ENCODE measurements around the gene POMC. TPM values are rescaled to one million over a fixed set of nuclear protein-coding genes. Genes with fewer than 3 reads are reported as not detected.

Gene POMC
- total RNA-seq, 2 experiments from 2014 or later: 4.5 TPM

DNA sequence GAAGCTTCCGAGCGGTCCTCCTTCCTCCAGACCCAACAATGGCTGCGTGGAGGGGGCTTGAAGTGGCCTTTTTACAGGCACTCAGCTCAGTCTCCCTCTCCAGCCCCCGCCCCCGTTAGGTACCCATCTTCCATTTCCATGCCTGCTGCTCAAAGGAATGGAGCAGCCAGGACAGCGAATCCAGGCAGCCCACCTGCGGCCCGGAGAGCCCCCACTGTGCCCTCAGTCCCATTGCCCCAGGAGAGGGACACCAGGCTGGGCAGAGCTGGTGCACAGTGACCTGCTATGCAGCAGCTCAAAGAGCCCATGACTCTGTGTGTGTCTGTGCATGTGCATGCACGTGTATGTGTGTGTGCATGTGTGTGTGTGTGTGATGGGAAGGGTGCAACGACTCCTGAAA is 10.6 kb upstream of the POMC start:
- Histone ChIP-seq H3K27ac (ENCODE audit: low read depth in 1 of 2, low read length in 2 of 2) (no peak overlapping the region), H3K4me1 (ENCODE audit: insufficient read depth, low read length) (no peaks in the 10 kb centered on the region), H3K27me3 (ENCODE audit: control insufficient read depth in 1 of 2, insufficient read depth in 2 of 2, low read length in 2 of 2) (peaks cover 0 to 11% of the 10 kb centered on the region in 2 experiments), H3K36me3 (ENCODE audit: insufficient read depth, low read length) (no peaks in the 10 kb centered on the region), H3K4me3 (ENCODE audit: low read length) (no peak overlapping the region), H3K9me3 (ENCODE audit: control insufficient read depth in 1 of 2, insufficient read depth in 1 of 2, low read length in 2 of 2) (no peaks in the 10 kb centered on the region)
- ATAC-seq (ENCODE audit: poor library complexity) (no peak), DNase-seq (no peak)
- H3K4me3 Mint-ChIP-seq: no peak overlapping the region
- H3K4me1 Mint-ChIP-seq (ENCODE audit: low read depth): no peaks in the 10 kb centered on the region
- H3K27me3 Mint-ChIP-seq: peaks cover 14% of the 10 kb centered on the region
- POLR2A ChIA-PET: no interaction called here
- no peak overlapping the region for H3K27ac Mint-ChIP-seq
- TF ChIP-seq, protein P1, sequence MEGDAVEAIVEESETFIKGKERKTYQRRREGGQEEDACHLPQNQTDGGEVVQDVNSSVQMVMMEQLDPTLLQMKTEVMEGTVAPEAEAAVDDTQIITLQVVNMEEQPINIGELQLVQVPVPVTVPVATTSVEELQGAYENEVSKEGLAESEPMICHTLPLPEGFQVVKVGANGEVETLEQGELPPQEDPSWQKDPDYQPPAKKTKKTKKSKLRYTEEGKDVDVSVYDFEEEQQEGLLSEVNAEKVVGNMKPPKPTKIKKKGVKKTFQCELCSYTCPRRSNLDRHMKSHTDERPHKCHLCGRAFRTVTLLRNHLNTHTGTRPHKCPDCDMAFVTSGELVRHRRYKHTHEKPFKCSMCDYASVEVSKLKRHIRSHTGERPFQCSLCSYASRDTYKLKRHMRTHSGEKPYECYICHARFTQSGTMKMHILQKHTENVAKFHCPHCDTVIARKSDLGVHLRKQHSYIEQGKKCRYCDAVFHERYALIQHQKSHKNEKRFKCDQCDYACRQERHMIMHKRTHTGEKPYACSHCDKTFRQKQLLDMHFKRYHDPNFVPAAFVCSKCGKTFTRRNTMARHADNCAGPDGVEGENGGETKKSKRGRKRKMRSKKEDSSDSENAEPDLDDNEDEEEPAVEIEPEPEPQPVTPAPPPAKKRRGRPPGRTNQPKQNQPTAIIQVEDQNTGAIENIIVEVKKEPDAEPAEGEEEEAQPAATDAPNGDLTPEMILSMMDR (IDR thresholded peaks at IDR 0.05): no peak
- intact Hi-C loops (cut with DNase I, micrococcal nuclease): no loop called here
- CTCF ChIA-PET: no interaction called here
- H3K36me3 Mint-ChIP-seq (ENCODE audit: low read depth): no peaks in the 10 kb centered on the region
- H3K9me3 Mint-ChIP-seq: no peaks in the 10 kb centered on the region

DNA sequence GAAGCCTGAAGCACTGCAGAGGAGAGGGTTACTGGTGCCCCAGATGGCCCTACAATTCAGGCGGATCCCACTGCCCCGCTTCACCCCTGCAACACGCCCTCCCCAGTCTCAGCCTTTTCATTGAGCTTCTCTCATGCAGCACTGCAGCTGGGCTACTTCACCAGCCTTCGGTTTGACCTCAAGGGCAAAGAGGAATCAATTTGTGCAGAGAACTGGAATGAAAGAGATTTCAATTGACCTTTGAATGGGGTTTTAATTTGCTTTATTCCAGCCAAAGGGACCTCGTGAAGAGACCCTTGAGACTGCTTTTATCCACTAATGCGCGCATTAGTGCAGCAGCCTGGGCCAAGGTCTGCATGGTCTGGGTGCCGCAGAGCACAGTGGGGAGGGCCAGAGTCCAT is 8.8 kb upstream of the POMC start:
- Mint-ChIP-seq H3K4me3 (no peak overlapping the region), H3K36me3 (ENCODE audit: low read depth) (no peaks in the 10 kb centered on the region), H3K9me3 (no peaks in the 10 kb centered on the region), H3K27ac (no peak overlapping the region), H3K27me3 (peaks cover 28% of the 10 kb centered on the region), H3K4me1 (ENCODE audit: low read depth) (no peaks in the 10 kb centered on the region)
- Histone ChIP-seq H3K9me3 (ENCODE audit: control insufficient read depth in 1 of 2, insufficient read depth in 1 of 2, low read length in 2 of 2) (no peaks in the 10 kb centered on the region), H3K27me3 (ENCODE audit: control insufficient read depth in 1 of 2, insufficient read depth in 2 of 2, low read length in 2 of 2) (peaks cover 0 to 13% of the 10 kb centered on the region in 2 experiments), H3K4me1 (ENCODE audit: insufficient read depth, low read length) (no peaks in the 10 kb centered on the region), H3K27ac (ENCODE audit: low read depth in 1 of 2, low read length in 2 of 2) (no peak overlapping the region), H3K36me3 (ENCODE audit: insufficient read depth, low read length) (no peaks in the 10 kb centered on the region), H3K4me3 (ENCODE audit: low read length) (no peak overlapping the region)
- POLR2A ChIA-PET: no interaction called here
- DNase-seq (no peak), ATAC-seq (ENCODE audit: poor library complexity) (no peak)
- TF ChIP-seq, protein P1 (IDR thresholded peaks at IDR 0.05): no peak
- intact Hi-C loops (cut with DNase I, micrococcal nuclease): no loop called here
- CTCF ChIA-PET: no interaction called here

DNA sequence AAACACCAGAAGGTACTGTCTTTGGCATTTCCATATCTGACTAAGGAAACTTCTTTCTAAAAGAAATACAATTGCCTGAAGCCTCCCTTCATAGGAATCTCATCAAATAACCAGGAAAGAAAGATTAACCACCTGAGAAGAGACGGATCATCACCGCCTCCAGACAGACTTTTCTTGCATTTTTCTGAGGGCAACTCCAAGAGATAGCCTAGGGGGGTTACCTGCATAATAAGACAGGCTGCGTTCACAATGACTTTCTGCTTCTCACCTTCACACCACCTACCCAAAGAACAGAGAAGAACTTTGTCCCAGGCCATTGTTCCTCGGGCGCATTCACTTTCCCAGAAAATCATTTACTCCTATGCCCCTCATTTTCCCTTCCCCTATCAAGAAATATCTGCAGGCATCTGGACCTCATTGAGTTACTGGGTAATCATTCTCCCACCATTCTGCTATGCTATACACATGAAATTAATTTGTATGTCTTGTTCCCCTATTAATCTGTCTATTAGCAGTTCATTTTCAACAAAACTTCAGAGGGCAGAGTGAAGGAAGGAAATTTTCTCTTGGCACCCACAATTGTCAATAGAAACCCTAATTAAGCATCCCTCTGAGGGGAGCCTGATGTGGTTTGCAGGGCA is 8.3 kb upstream of the POMC start:
- no peak overlapping the region for H3K4me3 ChIP-seq (ENCODE audit: low read length)
- intact Hi-C loops (cut with DNase I, micrococcal nuclease): no loop called here
- Mint-ChIP-seq H3K27ac (no peak overlapping the region), H3K36me3 (ENCODE audit: low read depth) (no peaks in the 10 kb centered on the region), H3K4me1 (ENCODE audit: low read depth) (no peaks in the 10 kb centered on the region), H3K4me3 (no peak overlapping the region), H3K9me3 (no peaks in the 10 kb centered on the region), H3K27me3 (peaks cover 28% of the 10 kb centered on the region)
- TF ChIP-seq, protein P1 (IDR thresholded peaks at IDR 0.05): no peak
- ATAC-seq (ENCODE audit: poor library complexity) (no peak), DNase-seq (no peak)
- H3K9me3 ChIP-seq (ENCODE audit: control insufficient read depth in 1 of 2, insufficient read depth in 1 of 2, low read length in 2 of 2): no peaks in the 10 kb centered on the region
- H3K36me3 ChIP-seq (ENCODE audit: insufficient read depth, low read length): no peaks in the 10 kb centered on the region
- no peak overlapping the region for H3K27ac ChIP-seq (ENCODE audit: low read depth in 1 of 2, low read length in 2 of 2)
- peaks cover 0 to 13% of the 10 kb centered on the region in 2 experiments for H3K27me3 ChIP-seq (ENCODE audit: control insufficient read depth in 1 of 2, insufficient read depth in 2 of 2, low read length in 2 of 2)
- ChIA-PET CTCF (no interaction called here), POLR2A (no interaction called here)
- no peaks in the 10 kb centered on the region for H3K4me1 ChIP-seq (ENCODE audit: insufficient read depth, low read length)

Measured in CD4-positive, alpha-beta T cell (primary cell).